HG03196 (cell line): ENCODE results near the gene RAB11A.

ENCODE experiments used
- ATAC-seq: cut with Tn5 transposase; IDR thresholded peaks from one replicate; pipeline ENCODE4 v1.9.1; 2021; ENCODE audit not compliant: unreplicated experiment

Gene RAB11A

DNA sequence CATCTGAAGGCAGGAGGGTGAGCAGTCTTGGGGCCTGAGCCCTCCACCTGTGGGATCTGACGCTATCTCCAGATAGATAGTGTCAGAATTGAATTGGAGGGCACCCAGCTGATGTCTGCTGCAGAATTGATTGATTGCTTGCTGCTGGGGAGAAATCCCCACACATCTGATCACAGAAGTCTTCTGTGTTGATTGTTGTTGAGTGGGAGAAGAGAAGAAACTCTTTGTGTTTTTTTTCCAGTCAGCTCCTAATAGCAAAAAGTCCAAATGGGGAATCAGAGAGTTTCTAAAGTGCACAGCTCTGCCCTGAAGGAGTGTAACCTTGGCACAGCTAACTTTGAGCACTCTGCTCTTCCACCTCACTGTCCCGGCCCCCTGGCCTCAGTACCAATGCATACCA, 66.1 kb downstream of the RAB11A start:
- ATAC-seq = no peak

DNA sequence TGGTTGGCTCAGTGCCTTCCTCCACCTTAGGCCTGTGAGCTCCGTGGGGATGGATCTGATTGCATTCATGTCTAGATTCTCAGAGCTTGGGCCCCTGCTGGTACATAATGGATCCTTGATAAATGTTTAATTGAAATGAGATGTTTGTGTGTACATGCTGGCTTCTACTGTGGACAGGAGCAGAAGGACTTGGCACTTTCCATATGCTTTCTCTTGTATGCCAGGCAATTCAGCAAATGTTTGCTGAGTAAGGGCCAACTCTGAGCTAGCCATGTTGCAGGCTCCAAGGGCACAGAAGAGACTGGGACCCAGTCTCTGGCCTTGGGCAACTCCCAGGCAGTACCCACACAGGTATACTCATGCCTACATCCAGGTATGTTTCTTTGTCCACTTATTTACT, 67.0 kb downstream of the RAB11A start:
- ATAC-seq = no peak

GRCh38 chr15:65937054-65937453, 67.8 kb downstream of the RAB11A start:
- no peak for ATAC-seq

GRCh38 chr15:65937476-65937875, 68.2 kb downstream of the RAB11A start:
- no peak for ATAC-seq

- no peak for ATAC-seq
Observed at GRCh38 chr15:65938604-65939003, 69.3 kb downstream of the RAB11A start.

DNA sequence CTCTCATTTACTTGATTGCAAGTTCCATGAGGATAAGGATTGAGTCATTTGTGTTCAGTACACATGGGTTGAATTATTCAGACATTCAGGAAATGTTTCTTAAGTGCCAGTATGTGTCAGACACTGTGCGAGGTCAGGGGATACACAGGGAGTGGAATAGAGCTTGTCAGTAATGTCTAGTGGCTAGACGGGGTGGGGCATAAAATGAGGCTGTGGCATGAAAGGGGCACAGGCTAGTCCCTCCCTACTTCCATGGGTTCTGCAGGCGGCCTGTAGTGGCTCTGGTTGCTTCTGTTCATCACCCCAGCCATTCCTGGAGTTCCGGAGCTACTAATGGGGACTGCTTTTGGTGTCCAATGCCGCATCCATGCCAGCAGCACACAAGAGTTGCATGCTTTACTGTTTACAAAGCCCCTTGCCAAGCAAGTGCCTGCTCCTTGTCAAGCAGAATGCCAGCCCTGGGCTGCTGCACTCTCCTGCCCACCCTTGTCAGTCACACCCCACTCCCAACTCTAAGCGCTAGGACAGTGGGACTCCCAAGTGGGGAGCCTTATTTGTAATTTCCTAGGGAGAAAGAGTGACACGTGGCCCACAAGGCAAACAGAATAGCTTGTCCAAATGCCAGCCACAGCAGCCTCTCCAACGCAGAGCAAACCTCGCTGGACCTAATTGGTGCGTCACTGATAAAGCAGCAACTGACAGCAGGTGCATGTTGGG, 70.8 kb downstream of the RAB11A start:
- ATAC-seq = no peak

- no peak for ATAC-seq
Observed at GRCh38 chr15:65940618-65940909, 71.3 kb downstream of the RAB11A start.
